Stimulated activated naive CD8-positive, alpha-beta T cell treated with anti-CD3 and anti-CD28 coated beads, Interleukin-15, Interleukin-2, amounts not matched to agents 100 ng/mL and 50 ng/mL, for 24 hours (primary cell): Measurements from ENCODE around the gene MAST4.

Experiments used
- H3K27ac Mint-ChIP-seq: one replicate; pipeline ENCODE4 v1.8.0; 2021; ENCODE audit warnings: mild to moderate bottlenecking, mixed read lengths
- H3K27me3 Mint-ChIP-seq: one replicate; pipeline ENCODE4 v1.8.0; 2021; ENCODE audit warnings: mixed read lengths
- H3K36me3 Mint-ChIP-seq: one replicate; pipeline ENCODE4 v1.8.0; 2021; ENCODE audit warnings: low read depth, mixed read lengths
- H3K4me1 Mint-ChIP-seq: one replicate; pipeline ENCODE4 v1.8.0; 2021; ENCODE audit warnings: low read depth, mixed read lengths
- H3K4me3 Mint-ChIP-seq: one replicate; pipeline ENCODE4 v1.8.0; 2021; ENCODE audit warnings: mild to moderate bottlenecking, mixed read lengths
- H3K9me3 Mint-ChIP-seq: one replicate; pipeline ENCODE4 v1.8.0; 2021; ENCODE audit warnings: mixed read lengths

MAST4 gene

DNA sequence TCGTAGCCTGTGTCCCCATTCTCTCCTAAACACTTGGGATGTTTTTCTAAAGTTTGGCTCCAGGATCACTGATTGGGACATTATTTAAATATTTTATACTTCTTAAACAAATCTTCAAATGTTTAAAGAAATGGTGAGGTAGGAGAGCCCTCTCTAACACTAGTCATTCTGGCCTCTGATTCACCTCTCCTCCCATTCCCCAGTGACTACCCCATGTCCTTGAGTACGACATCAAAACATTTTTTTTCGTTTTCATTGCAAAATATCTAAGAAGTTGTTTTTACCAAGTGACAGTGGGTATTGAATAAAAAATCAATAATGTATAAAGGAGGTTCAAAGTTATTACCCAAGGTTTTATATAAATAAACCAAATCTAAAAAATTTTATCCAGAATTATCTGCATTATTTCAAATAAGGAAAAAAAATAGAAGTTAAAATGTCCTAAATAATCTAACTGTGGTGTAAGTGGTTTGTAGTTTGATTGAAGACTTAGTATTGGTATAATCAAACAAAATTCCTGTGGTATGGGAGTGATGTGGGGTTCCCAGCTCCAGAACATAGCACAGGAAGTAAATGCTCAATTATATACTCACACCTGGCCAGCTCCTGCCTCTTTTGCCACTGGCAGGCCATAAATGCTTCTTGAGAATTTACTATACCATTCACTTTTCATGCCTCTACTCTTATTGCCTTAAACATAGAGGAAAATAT lies 51.1 kb downstream of the MAST4 start:
- H3K27ac Mint-ChIP-seq, result no peak overlapping the region
- H3K9me3 Mint-ChIP-seq, result peaks cover 4% of the 10 kb centered on the region
- H3K4me1 Mint-ChIP-seq, result no peaks in the 10 kb centered on the region
- H3K4me3 Mint-ChIP-seq, result no peak overlapping the region
- peaks cover 7% of the 10 kb centered on the region for H3K27me3 Mint-ChIP-seq
- H3K36me3 Mint-ChIP-seq, result no peaks in the 10 kb centered on the region

DNA sequence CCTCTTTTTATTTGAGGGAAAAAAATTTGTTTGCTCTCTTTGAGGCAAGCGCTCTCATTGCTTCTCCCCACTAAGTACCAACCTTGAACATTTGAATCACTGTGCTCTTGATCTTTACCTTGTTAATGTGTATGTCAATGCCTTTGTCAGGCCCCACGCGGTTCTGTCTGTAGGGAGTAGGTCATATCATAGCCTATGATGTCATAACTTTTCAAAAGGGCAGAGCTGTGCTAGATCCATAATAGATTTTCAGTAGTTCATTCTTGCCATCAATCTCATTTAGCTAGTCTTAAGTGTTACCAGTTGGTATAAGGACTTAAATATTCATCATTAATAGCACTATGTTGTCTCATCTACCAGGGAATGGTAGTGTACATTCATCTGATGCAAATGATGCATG lies 56.6 kb downstream of the MAST4 start:
- Mint-ChIP-seq H3K36me3 (no peaks in the 10 kb centered on the region), H3K4me3 (no peak overlapping the region), H3K27ac (no peak overlapping the region), H3K9me3 (peaks cover 4% of the 10 kb centered on the region), H3K27me3 (peaks cover 10% of the 10 kb centered on the region), H3K4me1 (no peaks in the 10 kb centered on the region)

GRCh38 chr5:66653325-66653724 lies 57.1 kb downstream of the MAST4 start:
- no peak overlapping the region for H3K4me3 Mint-ChIP-seq
- H3K4me1 Mint-ChIP-seq, result no peaks in the 10 kb centered on the region
- H3K36me3 Mint-ChIP-seq, result no peaks in the 10 kb centered on the region
- no peak overlapping the region for H3K27ac Mint-ChIP-seq
- peaks cover 10% of the 10 kb centered on the region for H3K27me3 Mint-ChIP-seq
- peaks cover 4% of the 10 kb centered on the region for H3K9me3 Mint-ChIP-seq

GRCh38 chr5:66655395-66656324 lies 59.5 kb downstream of the MAST4 start:
- Mint-ChIP-seq H3K4me1 (no peaks in the 10 kb centered on the region), H3K27ac (no peak overlapping the region), H3K4me3 (no peak overlapping the region)

GRCh38 chr5:66658516-66658915 lies 62.3 kb downstream of the MAST4 start:
- H3K4me3 Mint-ChIP-seq, result no peak overlapping the region
- H3K4me1 Mint-ChIP-seq, result no peaks in the 10 kb centered on the region
- H3K27me3 Mint-ChIP-seq, result peaks cover 9% of the 10 kb centered on the region
- H3K27ac Mint-ChIP-seq, result no peak overlapping the region
- H3K9me3 Mint-ChIP-seq, result peaks cover under 1% of the 10 kb centered on the region
- H3K36me3 Mint-ChIP-seq, result no peaks in the 10 kb centered on the region

More at GRCh38 chr5:66655395-66656324, 59.5 kb downstream of the MAST4 start:
- no peaks in the 10 kb centered on the region for H3K36me3 Mint-ChIP-seq
- H3K27me3 Mint-ChIP-seq, result peaks cover 4% of the 10 kb centered on the region
- peaks cover 4% of the 10 kb centered on the region for H3K9me3 Mint-ChIP-seq

GRCh38 chr5:66659780-66660179 lies 63.6 kb downstream of the MAST4 start:
- no peak overlapping the region for H3K27ac Mint-ChIP-seq
- H3K27me3 Mint-ChIP-seq, result peaks cover 14% of the 10 kb centered on the region
- H3K4me1 Mint-ChIP-seq, result no peaks in the 10 kb centered on the region
- H3K4me3 Mint-ChIP-seq, result no peak overlapping the region
- H3K36me3 Mint-ChIP-seq, result no peaks in the 10 kb centered on the region
- peaks cover 9% of the 10 kb centered on the region for H3K9me3 Mint-ChIP-seq

DNA sequence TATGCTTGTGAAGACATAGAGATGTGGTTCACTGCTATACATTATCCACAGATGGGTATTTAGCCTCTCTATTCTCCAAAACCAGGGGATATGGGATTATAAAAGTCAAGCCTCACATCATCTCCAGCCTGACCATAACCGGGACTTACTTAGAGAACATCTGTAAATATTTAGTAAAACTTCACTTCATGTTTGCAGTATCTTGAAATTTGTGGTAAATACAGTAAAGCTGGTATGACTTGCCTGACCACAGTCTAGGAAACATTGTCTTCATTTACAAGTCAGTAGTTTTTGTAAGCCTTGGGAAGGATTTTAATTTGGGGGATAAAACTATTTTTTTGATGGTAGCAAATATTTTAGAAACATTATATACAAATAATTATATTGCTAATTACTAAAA lies 64.2 kb downstream of the MAST4 start:
- H3K4me1 Mint-ChIP-seq, result no peaks in the 10 kb centered on the region
- H3K4me3 Mint-ChIP-seq, result no peak overlapping the region
- H3K27me3 Mint-ChIP-seq, result peaks cover 16% of the 10 kb centered on the region
- peaks cover 9% of the 10 kb centered on the region for H3K9me3 Mint-ChIP-seq
- no peaks in the 10 kb centered on the region for H3K36me3 Mint-ChIP-seq
- no peak overlapping the region for H3K27ac Mint-ChIP-seq

GRCh38 chr5:66661149-66661548 lies 65.0 kb downstream of the MAST4 start:
- no peaks in the 10 kb centered on the region for H3K4me1 Mint-ChIP-seq
- no peaks in the 10 kb centered on the region for H3K36me3 Mint-ChIP-seq
- no peak overlapping the region for H3K27ac Mint-ChIP-seq
- no peak overlapping the region for H3K4me3 Mint-ChIP-seq
- peaks cover 9% of the 10 kb centered on the region for H3K9me3 Mint-ChIP-seq
- peaks cover 16% of the 10 kb centered on the region for H3K27me3 Mint-ChIP-seq

- peaks cover 30% of the 10 kb centered on the region for H3K27me3 Mint-ChIP-seq
- H3K4me3 Mint-ChIP-seq, result no peak overlapping the region
- H3K9me3 Mint-ChIP-seq, result peaks cover 9% of the 10 kb centered on the region
- no peaks in the 10 kb centered on the region for H3K4me1 Mint-ChIP-seq
- no peaks in the 10 kb centered on the region for H3K36me3 Mint-ChIP-seq
- no peak overlapping the region for H3K27ac Mint-ChIP-seq
Observed at GRCh38 chr5:66666778-66667177, 70.6 kb downstream of the MAST4 start.

DNA sequence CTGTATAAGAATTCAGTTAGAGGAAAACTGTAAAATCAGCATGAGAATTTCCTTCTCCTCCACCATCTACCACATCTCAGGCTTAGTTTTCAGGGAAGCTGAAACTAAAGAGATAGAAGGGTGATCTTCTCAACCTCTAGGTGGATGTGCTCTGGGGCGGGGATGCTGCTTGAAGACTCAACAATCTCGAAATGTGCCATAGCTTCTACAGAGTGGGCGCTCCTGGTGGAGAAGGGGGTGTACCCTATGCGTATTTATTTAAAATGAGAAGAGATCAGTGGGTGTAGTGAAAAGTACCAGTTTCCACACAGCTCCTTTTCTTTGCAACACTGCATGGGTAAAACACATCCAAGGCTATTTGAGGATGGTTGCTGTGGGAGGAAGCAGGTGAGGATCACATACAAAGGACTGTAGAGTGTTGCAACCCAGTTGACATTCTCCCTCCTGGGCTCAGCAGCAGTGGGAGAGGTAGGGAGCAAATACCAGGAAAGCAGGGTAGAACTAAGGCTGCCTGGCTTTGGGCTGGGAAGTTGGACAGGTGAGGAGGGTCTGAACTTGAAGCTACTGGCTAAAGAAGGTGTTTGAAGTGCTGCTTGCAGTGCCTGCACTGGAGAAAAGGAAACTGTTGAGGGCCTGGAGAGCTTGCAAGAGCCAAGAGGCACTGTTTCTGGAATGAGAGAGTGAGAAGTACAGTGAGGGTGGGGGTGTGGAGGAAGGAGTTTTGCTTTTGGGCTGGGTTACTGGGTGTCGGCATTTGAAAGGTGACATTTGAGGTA lies 73.1 kb downstream of the MAST4 start:
- Mint-ChIP-seq H3K4me3 (no peak overlapping the region), H3K4me1 (no peaks in the 10 kb centered on the region), H3K9me3 (peaks cover 4% of the 10 kb centered on the region), H3K36me3 (no peaks in the 10 kb centered on the region), H3K27me3 (peaks cover 23% of the 10 kb centered on the region), H3K27ac (no peak overlapping the region)

GRCh38 chr5:66669862-66670195 lies 73.6 kb downstream of the MAST4 start:
- no peak overlapping the region for H3K4me3 Mint-ChIP-seq
- peaks cover under 1% of the 10 kb centered on the region for H3K9me3 Mint-ChIP-seq
- no peaks in the 10 kb centered on the region for H3K4me1 Mint-ChIP-seq
- H3K27me3 Mint-ChIP-seq, result peaks cover 22% of the 10 kb centered on the region
- no peak overlapping the region for H3K27ac Mint-ChIP-seq
- no peaks in the 10 kb centered on the region for H3K36me3 Mint-ChIP-seq

GRCh38 chr5:66671305-66671704 lies 75.1 kb downstream of the MAST4 start:
- no peak overlapping the region for H3K27ac Mint-ChIP-seq
- H3K27me3 Mint-ChIP-seq, result peaks cover 22% of the 10 kb centered on the region
- H3K36me3 Mint-ChIP-seq, result no peaks in the 10 kb centered on the region
- no peaks in the 10 kb centered on the region for H3K4me1 Mint-ChIP-seq
- no peak overlapping the region for H3K4me3 Mint-ChIP-seq
- no peaks in the 10 kb centered on the region for H3K9me3 Mint-ChIP-seq

DNA sequence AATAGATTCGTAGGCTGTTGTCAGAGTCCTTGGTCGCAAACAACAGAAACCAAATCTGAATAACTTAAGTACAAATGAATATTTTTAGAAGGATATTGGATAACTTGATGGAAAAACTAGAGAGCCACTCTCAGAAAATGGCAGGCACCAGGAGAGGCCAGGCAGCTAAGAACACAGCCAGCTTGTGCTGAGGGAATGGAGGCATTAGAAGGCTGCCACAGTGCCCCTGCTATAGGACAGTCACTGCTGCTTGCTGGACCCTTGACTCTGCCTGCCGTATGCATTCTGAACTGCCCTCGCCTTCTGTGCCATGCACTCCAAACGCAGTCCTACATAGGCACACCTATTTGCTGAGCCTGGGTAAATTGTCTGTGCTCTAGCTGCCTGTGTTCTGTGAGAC lies 78.6 kb downstream of the MAST4 start:
- H3K4me1 Mint-ChIP-seq, result no peaks in the 10 kb centered on the region
- H3K9me3 Mint-ChIP-seq, result no peaks in the 10 kb centered on the region
- H3K27me3 Mint-ChIP-seq, result peaks cover 9% of the 10 kb centered on the region
- no peak overlapping the region for H3K27ac Mint-ChIP-seq
- H3K36me3 Mint-ChIP-seq, result no peaks in the 10 kb centered on the region
- H3K4me3 Mint-ChIP-seq, result no peak overlapping the region

DNA sequence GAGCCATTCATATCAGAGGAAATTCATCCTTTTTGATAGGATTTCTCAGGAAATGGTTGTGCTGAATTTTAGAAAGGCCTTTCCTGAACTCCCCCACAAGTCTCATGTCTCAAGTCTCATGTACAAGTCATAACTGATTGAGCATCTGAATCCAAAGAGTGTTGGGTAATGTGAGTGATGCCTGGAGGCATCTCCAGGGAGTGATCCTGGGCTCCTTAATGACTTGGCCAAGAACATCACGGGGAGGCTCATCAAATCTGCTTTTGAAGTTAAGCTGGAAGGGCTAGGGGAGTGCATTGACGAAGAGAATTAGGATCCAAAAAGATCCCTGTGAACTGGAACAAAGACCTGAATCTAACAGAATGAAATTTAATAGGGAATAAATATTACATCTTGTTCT lies 79.2 kb downstream of the MAST4 start:
- Mint-ChIP-seq H3K27ac (no peak overlapping the region), H3K4me1 (no peaks in the 10 kb centered on the region), H3K4me3 (no peak overlapping the region), H3K36me3 (no peaks in the 10 kb centered on the region), H3K9me3 (no peaks in the 10 kb centered on the region), H3K27me3 (peaks cover 9% of the 10 kb centered on the region)

- Mint-ChIP-seq H3K4me1 (no peaks in the 10 kb centered on the region), H3K27ac (no peak overlapping the region), H3K9me3 (no peaks in the 10 kb centered on the region), H3K36me3 (no peaks in the 10 kb centered on the region), H3K4me3 (no peak overlapping the region), H3K27me3 (peaks cover 3% of the 10 kb centered on the region)
Observed at GRCh38 chr5:66680221-66680620, 84.0 kb downstream of the MAST4 start.
